GM19193 (cell line): ENCODE measurements around the gene TANK.

Experiments used
- POLR2A ChIP-seq: IDR thresholded peaks from 4 replicates; pipeline ENCODE4 v1.6.1; 2011; ENCODE audit not compliant: insufficient read depth, insufficient read length; ENCODE audit errors: extremely low read depth

Gene TANK

DNA sequence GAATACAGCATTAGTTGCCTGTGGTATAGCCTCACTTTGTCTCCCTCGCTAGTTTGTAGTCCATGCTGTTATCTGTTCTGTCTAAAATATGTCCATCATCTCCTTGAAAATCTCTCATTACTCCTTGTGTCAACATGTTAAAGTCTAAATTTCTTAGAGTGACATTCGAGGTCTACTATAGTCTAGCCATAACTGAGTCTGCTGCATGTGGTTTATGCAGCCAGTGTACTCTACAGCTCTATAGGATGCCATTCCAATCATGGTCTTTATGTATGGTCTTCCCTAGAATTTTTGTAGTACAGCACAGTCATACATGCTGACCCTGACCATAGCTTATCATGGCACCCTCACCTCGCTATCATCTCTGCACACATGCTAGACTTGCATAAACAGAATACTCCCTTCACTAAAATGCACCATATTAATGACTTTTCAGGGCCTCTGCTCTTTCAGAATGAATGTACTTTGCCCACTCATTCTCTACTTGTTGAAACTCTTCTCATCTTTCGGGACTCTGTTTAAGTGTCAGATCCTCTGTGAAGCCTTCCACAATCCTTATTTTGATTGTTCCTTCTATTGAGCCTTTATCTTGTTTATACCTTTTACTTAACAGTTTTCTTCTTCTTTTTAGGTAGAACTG is 12.8 kb downstream of the TANK start:
- no peak for TF ChIP-seq POLR2A

GRCh38 chr2:161173541-161174194 is 13.4 kb downstream of the TANK start:
- TF ChIP-seq POLR2A: no peak

DNA sequence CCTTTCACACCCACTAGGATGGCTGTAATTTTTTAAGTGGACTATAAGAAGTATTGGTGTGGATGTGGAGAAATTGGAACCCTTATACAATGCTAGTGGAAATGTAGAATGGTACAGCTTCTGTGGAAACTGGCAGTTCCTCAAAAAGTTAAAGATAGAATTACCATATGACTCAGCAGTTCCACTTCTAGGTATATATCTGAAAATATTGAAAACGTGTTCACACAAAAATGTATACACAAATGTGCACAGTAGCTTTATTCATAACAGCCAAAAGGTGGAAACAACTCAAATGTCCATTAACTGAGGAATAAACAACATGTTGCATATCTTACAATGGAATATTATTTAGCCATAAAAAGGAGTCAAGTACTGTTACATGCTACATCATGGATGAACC is 17.7 kb downstream of the TANK start:
- TF ChIP-seq POLR2A: no peak

- TF ChIP-seq POLR2A: no peak
Observed at GRCh38 chr2:161178756-161179155, 18.5 kb downstream of the TANK start.

GRCh38 chr2:161190050-161190449 is 29.8 kb downstream of the TANK start:
- TF ChIP-seq POLR2A: no peak

DNA sequence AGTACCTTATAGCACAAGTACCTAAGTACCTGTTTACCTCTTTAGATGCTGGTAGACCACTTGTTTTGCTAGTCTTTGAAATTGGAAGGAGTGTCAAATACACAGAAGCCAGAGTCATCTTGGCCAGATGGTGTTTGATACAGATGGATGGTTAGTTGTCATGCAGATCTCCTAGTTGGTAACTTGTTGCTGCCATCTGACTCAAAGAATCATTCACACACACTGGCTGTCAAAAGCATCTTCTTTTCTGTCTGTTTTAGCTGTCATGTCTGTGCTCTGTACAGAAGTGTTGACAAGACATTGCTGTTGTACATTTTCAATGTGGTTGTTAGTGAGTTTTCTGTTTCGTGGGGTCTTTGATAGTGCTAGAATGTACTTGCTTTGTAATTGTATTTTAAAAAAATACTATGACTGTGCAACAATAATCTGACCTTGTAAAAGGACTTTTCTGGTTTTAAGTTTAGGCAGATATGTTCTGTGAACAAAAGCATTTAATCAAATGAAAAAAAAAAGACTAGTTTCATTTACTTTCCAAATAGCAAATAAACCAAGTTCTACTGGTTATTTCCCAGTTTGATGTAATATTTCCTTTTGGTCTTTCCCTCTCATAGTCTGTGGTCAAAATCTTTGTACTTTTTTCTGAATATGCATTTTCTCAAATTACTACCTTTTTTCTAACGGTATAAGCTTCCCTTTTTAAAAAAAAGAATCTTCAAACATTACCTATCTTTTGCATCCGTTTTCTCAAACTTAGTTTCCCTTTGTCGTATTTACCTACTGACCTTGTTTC is 39.9 kb downstream of the TANK start:
- no peak for TF ChIP-seq POLR2A

DNA sequence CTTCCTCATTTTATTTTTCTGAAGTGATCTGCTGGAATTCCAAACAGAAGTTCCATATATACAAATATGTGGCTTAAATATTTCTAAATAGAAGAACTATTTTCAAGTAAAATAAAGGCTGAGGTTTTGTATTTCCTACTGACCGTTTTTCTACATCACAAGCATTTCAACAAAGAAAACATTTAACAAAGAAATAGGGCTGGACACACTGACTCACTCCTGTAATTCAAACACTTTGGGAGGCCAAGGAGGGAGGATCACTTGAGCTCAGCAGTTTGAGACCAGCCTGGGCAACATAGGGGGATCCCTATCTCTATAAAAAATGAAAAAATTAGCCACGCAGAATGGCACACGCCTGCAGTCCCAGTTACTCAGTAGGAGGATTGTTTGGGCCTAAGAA is 44.6 kb downstream of the TANK start:
- no peak for TF ChIP-seq POLR2A

DNA sequence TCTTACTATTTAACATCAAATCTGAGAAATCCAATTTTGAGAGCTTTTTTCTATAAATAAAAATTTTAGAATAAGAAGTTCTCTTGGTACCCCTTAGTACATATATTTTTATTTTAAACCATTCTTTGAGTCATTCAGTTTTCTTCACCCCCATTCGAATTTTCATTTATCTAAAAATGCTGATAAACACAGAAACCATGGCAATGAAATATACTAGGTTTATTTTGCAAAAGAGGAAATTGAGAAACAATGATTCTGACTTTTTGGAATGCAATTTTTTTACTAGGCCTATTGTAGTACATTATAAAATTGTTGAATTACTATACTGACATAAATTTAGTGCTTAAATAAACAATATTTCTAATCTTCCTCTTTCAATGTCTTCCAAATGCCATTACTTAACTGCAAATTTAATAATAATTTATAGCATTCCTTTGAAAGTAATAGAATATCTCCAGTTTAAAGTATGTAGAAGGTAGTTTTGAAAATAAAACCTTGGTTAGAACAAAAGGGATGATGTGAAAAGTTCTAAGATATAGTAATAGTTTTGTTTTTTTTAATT is 46.3 kb downstream of the TANK start:
- TF ChIP-seq POLR2A: no peak

- TF ChIP-seq POLR2A: no peak
Observed at GRCh38 chr2:161207941-161208340, 47.7 kb downstream of the TANK start.

DNA sequence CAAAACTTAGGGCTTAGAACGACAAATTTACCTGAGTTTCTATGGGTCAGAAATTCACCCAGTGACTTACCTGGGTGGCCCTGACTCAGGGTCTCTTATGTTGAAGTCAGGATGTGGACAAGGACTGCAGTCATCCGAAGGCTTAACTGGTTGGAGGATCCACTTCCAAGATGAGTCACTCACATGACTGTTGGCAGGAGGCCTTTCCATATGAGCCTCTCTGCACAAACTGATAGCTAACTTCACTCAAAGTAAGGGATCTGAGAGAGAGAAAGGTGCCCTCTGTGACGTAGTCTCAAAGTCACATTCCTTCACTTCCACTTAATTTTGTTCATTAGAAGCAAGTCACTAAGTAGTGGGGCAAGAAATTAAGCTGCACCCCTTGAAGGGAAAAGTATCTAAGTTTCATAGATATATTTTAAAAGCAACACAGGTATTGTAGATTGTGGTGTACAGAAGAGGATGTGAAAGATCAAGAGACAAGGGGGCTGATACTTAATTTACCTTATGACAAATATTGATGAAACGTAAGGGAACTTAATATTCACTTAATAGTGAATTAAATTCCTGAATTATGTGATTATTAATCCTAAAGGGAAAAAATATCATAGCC is 48.4 kb downstream of the TANK start:
- no peak for TF ChIP-seq POLR2A

- TF ChIP-seq POLR2A: no peak
Observed at GRCh38 chr2:161209902-161210301, 49.7 kb downstream of the TANK start.

DNA sequence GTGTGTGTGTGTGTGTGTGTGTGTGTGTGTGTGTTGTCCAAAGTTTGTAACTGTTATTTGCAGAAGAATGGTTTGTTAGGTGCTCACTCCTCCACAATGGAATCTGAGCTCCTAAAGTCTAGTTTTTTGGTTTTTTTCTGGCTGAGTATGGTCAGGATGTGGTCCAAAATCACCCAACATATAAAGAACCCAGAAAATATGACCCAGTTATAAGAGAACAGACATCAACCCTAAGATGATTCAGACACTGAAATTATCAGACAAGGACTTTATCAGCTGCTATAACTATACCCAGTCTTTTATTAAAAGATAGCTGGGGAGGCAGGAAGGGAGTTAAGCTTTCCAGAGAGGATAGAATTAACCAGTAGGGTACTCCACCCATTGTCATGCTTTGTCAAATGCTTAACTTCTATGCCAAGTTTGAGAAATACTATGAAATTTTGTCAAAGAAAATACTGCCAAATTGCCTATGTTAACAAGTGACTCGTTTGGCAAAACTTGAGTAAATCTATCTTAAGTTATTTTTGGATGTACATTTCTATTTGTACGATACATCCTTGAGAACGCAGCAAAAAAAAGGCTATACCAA is 57.5 kb downstream of the TANK start:
- TF ChIP-seq POLR2A: no peak

- no peak for TF ChIP-seq POLR2A
Observed at GRCh38 chr2:161219211-161219610, 59.0 kb downstream of the TANK start.

DNA sequence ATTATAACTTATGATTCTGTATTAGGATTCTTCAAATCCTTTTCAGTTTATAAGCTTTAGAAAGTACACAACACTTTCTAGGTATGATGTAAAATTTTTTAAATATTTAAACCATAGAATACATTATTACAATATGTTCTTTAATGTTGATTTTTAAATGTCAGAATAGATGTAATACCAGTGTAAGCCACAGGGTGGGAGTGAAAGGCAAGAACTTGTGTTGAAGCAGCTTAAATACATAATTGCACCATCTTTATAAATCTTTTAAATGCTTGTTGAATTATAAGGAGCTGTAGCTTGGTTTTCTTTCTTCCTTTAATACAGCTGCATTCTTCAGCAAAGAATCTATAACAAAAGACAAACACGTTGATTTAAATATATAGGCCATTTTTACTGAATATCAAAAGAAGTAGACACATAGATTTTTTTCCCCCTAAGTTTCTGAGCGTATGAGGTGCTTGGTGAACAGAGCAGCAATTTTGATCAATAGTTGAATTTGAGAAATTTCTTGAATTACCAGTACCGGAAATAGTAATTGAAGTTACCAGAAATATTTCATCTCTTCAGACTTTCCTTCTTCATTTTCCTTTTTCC is 63.0 kb downstream of the TANK start:
- TF ChIP-seq POLR2A: no peak
